ENCODE measurements around the gene TF. TPM values are rescaled to one million over a fixed set of nuclear protein-coding genes. Genes with fewer than 3 reads are reported as not detected.

Gene TF
- total RNA-seq, 1 donor from 2014 or later = under 0.01 TPM

GRCh38 chr3:133747373-133747772 is 1.2 kb downstream of the TF start:
- H3K4me3 ChIP-seq (ENCODE audit: low read depth, low read length) = no peak overlapping the region
- no peaks in the 10 kb centered on the region for H3K36me3 ChIP-seq (ENCODE audit: control insufficient read depth, insufficient read depth, low read length)
- peaks cover 24% of the 10 kb centered on the region for H3K27me3 ChIP-seq (ENCODE audit: control insufficient read depth, insufficient read depth, low read length)
- TF ChIP-seq CTCF (IDR thresholded peaks at IDR 0.05; ENCODE audit: insufficient read depth, low read length, poor library complexity, severe bottlenecking) = no peak
- DNase-seq (ENCODE audit: low read depth) = no peak

DNA sequence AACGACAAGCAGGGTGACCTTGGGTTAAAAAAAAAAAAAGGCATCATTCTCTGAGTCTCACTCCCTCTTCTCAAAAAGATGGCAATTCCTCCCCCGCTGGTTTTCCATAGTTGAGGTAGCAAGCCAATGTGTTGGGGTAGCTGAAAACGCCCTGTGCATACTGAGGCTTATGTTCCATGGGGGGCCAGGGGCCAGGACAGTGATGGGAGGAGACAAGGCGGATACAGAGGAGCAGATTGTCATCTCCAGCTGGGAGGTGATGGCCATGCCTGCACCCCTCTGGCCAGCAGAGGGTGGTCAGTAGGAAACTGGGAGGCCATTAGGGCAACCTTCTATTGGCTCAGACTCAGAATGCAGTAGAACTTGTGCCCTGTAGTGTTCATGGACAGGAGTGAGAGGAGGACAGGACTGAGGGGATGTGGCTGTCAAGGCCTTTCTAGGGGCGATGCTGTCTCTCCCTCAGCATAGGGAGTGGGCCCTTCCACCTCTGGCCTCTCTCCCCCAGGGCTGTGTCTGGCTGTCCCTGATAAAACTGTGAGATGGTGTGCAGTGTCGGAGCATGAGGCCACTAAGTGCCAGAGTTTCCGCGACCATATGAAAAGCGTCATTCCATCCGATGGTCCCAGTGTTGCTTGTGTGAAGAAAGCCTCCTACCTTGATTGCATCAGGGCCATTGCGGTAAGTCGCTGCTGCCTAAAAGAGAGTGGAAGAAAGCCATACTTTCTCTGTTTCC is 1.9 kb downstream of the TF start:
- DNase-seq (ENCODE audit: low read depth) = no peak
- Histone ChIP-seq H3K4me3 (ENCODE audit: low read depth, low read length) (no peak overlapping the region), H3K36me3 (ENCODE audit: control insufficient read depth, insufficient read depth, low read length) (no peaks in the 10 kb centered on the region), H3K27me3 (ENCODE audit: control insufficient read depth, insufficient read depth, low read length) (peaks cover 23% of the 10 kb centered on the region)
- TF ChIP-seq CTCF (IDR thresholded peaks at IDR 0.05; ENCODE audit: insufficient read depth, low read length, poor library complexity, severe bottlenecking) = no peak

DNA sequence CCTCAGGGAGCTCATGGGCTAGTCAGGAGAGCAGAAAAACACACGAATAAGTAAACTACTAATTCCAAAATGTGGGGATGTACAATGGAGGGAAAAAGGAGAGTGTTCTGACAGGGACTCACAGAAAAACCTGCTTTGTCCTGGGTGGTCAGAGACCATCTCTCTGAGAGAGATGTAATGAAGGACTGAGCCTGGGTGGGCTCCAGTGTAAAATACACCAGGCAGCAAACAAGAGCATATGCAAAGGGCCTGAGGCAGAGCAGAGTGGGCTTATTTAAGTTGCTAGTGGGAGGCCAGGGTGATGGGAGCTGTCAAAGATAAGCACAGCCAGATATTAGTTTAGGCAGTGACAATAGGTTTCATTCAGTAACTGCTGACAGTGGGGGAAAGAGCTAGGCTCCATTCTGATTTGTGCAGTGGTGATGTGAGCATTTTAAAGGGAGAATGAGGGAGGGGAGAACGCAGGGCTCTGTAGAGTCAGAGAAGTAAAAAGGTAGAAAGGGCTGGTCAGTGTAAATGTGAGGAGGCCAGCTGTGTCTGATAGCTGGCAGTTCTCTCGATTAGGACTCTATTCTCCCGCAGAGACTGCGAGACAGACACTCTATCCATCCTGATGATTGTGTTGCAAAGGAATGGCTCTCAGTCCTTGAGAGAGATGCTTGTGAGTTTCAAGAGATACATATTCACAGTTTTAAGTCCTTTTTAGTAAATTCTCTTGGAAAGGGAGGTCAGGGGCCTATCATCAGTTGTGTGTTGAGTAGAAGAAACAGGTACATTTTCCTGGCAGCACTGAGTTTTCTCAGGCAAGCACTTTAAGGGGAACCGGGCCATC is 3.5 kb downstream of the TF start:
- DNase-seq (ENCODE audit: low read depth) = no peak
- Histone ChIP-seq H3K36me3 (ENCODE audit: control insufficient read depth, insufficient read depth, low read length) (no peaks in the 10 kb centered on the region), H3K4me3 (ENCODE audit: low read depth, low read length) (no peak overlapping the region), H3K27me3 (ENCODE audit: control insufficient read depth, insufficient read depth, low read length) (peaks cover 19% of the 10 kb centered on the region)
- no peak for TF ChIP-seq CTCF (IDR thresholded peaks at IDR 0.05; ENCODE audit: insufficient read depth, low read length, poor library complexity, severe bottlenecking)

GRCh38 chr3:133750259-133750656 is 4.1 kb downstream of the TF start:
- Histone ChIP-seq H3K36me3 (ENCODE audit: control insufficient read depth, insufficient read depth, low read length) (no peaks in the 10 kb centered on the region), H3K27me3 (ENCODE audit: control insufficient read depth, insufficient read depth, low read length) (peaks cover 19% of the 10 kb centered on the region), H3K4me3 (ENCODE audit: low read depth, low read length) (no peak overlapping the region)
- no peak for DNase-seq (ENCODE audit: low read depth)
- no peak for TF ChIP-seq CTCF (IDR thresholded peaks at IDR 0.05; ENCODE audit: insufficient read depth, low read length, poor library complexity, severe bottlenecking)

GRCh38 chr3:133753107-133753778 is 7.0 kb downstream of the TF start:
- H3K36me3 ChIP-seq (ENCODE audit: control insufficient read depth, insufficient read depth, low read length) = no peaks in the 10 kb centered on the region
- no peak for DNase-seq (ENCODE audit: low read depth)
- H3K4me3 ChIP-seq (ENCODE audit: low read depth, low read length) = no peak overlapping the region
- H3K27me3 ChIP-seq (ENCODE audit: control insufficient read depth, insufficient read depth, low read length) = no peaks in the 10 kb centered on the region
- TF ChIP-seq CTCF (IDR thresholded peaks at IDR 0.05; ENCODE audit: insufficient read depth, low read length, poor library complexity, severe bottlenecking) = no peak
